CD4-positive, alpha-beta T cell (primary cell): ENCODE data around the gene ZNF609. TPM values are rescaled to one million over a fixed set of nuclear protein-coding genes. Genes with fewer than 3 reads are reported as not detected.
A peak's percentile ranks its signal among the peaks of the same experiment; 100 is the strongest.

ENCODE experiments used
- ATAC-seq: fragments of 200-7000 bp; cut with Tn5 transposase; one replicate; pipeline ENCODE4 v1.10.0; 2022; ENCODE audit warnings: mild to moderate bottlenecking; ENCODE audit not compliant: poor library complexity
- CTCF ChIA-PET: fragments of 350-600 bp; sonication (Branson Sonifier 250); formaldehyde crosslinking; loops from one replicate; lab custom pipeline; 2021; ENCODE audit warnings: antibody characterized with exemption, inconsistent platforms; lab: Charles Lee
- POLR2A ChIA-PET: fragments of 350-600 bp; sonication (Branson Sonifier 250); formaldehyde crosslinking; loops from one replicate; lab custom pipeline; 2021; ENCODE audit warnings: antibody characterized with exemption, inconsistent platforms; lab: Charles Lee
- DNase-seq, 14 experiments: peaks; one replicate each; pipeline ENCODE4 v3.0.0-alpha.2; 2013 to 2020; ENCODE audit warnings: mixed read lengths in 2 of 14
- H3K27ac ChIP-seq, 2 donors: one replicate each; pipeline versions ENCODE4 v1.5.1 to v1.7.0; 2013; ENCODE audit warnings: low read length in 2 of 2, low read depth in 1 of 2, mild to moderate bottlenecking in 1 of 2
- H3K27me3 ChIP-seq, 2 experiments: 1 replicate in 1 of 2; 2 replicates in 1 of 2; pipeline versions ENCODE4 v1.6.1 to v1.7.0; 2013; ENCODE audit warnings: low read length in 2 of 2, control low read depth in 1 of 2, mild to moderate bottlenecking in 1 of 2, moderate library complexity in 1 of 2; ENCODE audit not compliant: insufficient read depth in 2 of 2, control insufficient read depth in 1 of 2
- H3K36me3 ChIP-seq: one replicate; pipeline ENCODE4 v1.6.1; 2013; ENCODE audit warnings: low read length, control low read depth; ENCODE audit not compliant: insufficient read depth
- H3K4me1 ChIP-seq: one replicate; pipeline ENCODE4 v1.6.1; 2013; ENCODE audit warnings: low read length, control low read depth; ENCODE audit not compliant: insufficient read depth
- H3K4me3 ChIP-seq: one replicate; pipeline ENCODE4 v1.5.1; 2013; ENCODE audit warnings: mild to moderate bottlenecking, low read length, moderate library complexity
- H3K9me3 ChIP-seq, 2 experiments: 1 replicate in 1 of 2; 2 replicates in 1 of 2; pipeline versions ENCODE4 v1.6.1 to v1.7.0; 2013; ENCODE audit warnings: low read length in 2 of 2, mild to moderate bottlenecking in 2 of 2, control low read depth in 1 of 2, moderate library complexity in 1 of 2; ENCODE audit not compliant: control insufficient read depth in 1 of 2, insufficient read depth in 1 of 2
- H3K27ac Mint-ChIP-seq: one replicate; pipeline ENCODE4 v1.8.0; 2020; ENCODE audit warnings: mixed read lengths
- H3K27me3 Mint-ChIP-seq: one replicate; pipeline ENCODE4 v1.8.0; 2021; ENCODE audit warnings: mixed read lengths
- H3K36me3 Mint-ChIP-seq: one replicate; pipeline ENCODE4 v1.8.0; 2021; ENCODE audit warnings: low read depth, mixed read lengths
- H3K4me1 Mint-ChIP-seq: one replicate; pipeline ENCODE4 v1.8.0; 2021; ENCODE audit warnings: low read depth, mixed read lengths
- H3K4me3 Mint-ChIP-seq: one replicate; pipeline ENCODE4 v1.8.0; 2020; ENCODE audit warnings: mild to moderate bottlenecking, mixed read lengths
- H3K9me3 Mint-ChIP-seq: one replicate; pipeline ENCODE4 v1.8.0; 2020; ENCODE audit warnings: mixed read lengths
- intact Hi-C, 2 experiments: fragments of 100-400 bp; cut with DNase I in 1 of 2; cut with micrococcal nuclease in 1 of 2; formaldehyde crosslinking; loops; one replicate each; pipeline versions ENCODE4 v1.15.1 to v1.9.0; 2023 to 2025; cut with DNase I, micrococcal nuclease
- total RNA-seq, 174 experiments: library from RNA in 2 of 174; stranded (reverse) in 2 of 174; gene quantifications; one replicate each; pipeline ENCODE4 v1.2.3 and lab custom pipeline; 2021 to 2026
- TF ChIP-seq, protein P1 (sequence below): fragments of 200-600 bp; IDR thresholded peaks from one replicate; pipeline ENCODE4 v1.8.0; 2022; ENCODE audit warnings: antibody characterized with exemption, mild to moderate bottlenecking

ZNF609 gene
- total RNA-seq, 2 experiments from 2014 or later: 62.4 to 65.3 TPM

DNA sequence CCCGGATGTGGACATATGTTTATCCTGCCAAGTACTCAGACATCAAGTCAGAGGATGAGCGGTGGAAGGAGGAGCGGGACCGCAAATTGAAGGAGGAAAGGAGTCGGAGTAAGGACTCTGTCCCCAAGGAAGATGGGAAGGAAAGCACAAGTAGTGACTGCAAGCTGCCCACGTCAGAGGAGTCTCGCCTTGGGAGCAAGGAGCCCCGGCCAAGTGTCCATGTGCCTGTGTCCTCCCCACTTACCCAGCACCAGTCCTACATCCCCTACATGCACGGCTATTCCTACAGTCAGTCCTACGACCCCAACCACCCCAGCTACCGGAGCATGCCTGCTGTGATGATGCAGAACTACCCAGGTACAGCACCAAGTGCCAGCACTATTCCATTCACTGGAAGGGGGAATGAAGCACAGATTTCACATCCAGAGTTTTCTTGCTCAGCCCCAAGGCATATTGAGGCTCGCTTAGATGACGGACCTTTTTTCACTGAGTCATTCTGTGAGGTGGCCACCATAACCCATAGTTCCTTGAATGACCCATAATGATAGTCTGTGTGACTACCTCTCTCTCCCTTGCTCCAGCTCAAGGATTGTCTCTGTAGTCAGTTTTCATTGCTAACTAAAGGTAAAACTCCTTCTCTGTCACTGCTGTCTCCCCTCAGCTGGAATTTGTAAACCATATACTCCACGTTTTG lies 217.9 kb downstream of the ZNF609 start:
- H3K27ac Mint-ChIP-seq: peak overlapping the region; percentile 2
- POLR2A ChIA-PET: no interaction called here
- DNase-seq: no peak

GRCh38 chr15:64680097-64680496 lies 219.7 kb downstream of the ZNF609 start:
- Mint-ChIP-seq H3K27me3 (no peaks in the 10 kb centered on the region), H3K4me1 (no peaks in the 10 kb centered on the region), H3K4me3 (no peak overlapping the region), H3K9me3 (no peaks in the 10 kb centered on the region), H3K27ac (peak overlapping the region; percentile 65), H3K36me3 (peaks cover 95% of the 10 kb centered on the region)
- DNase-seq (no peak), ATAC-seq (no peak)
- Histone ChIP-seq H3K9me3 (no peaks in the 10 kb centered on the region), H3K27me3 (no peaks in the 10 kb centered on the region), H3K36me3 (peaks cover 79% of the 10 kb centered on the region), H3K4me3 (no peak overlapping the region), H3K4me1 (no peaks in the 10 kb centered on the region), H3K27ac (no peak overlapping the region)
- ChIA-PET POLR2A (interaction anchor here (1.1 kb wide), 1 partner anchor 256 kb away, joined by 4 read pairs; no protein-coding TSS in a partner anchor), CTCF (interaction anchor here (1.2 to 1.6 kb wide), 2 partner anchors 51 to 253 kb away, joined by 3 to 4 read pairs; no protein-coding TSS in a partner anchor)
- TF ChIP-seq, protein P1, sequence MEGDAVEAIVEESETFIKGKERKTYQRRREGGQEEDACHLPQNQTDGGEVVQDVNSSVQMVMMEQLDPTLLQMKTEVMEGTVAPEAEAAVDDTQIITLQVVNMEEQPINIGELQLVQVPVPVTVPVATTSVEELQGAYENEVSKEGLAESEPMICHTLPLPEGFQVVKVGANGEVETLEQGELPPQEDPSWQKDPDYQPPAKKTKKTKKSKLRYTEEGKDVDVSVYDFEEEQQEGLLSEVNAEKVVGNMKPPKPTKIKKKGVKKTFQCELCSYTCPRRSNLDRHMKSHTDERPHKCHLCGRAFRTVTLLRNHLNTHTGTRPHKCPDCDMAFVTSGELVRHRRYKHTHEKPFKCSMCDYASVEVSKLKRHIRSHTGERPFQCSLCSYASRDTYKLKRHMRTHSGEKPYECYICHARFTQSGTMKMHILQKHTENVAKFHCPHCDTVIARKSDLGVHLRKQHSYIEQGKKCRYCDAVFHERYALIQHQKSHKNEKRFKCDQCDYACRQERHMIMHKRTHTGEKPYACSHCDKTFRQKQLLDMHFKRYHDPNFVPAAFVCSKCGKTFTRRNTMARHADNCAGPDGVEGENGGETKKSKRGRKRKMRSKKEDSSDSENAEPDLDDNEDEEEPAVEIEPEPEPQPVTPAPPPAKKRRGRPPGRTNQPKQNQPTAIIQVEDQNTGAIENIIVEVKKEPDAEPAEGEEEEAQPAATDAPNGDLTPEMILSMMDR: no peak
- intact Hi-C loops: no loop called here

More for the DNA sequence above, 217.9 kb downstream of the ZNF609 start:
- H3K27me3 Mint-ChIP-seq: no peaks in the 10 kb centered on the region
- CTCF ChIA-PET: interaction anchor here (0.6 to 1.3 kb wide), 2 partner anchors 68 to 201 kb away, joined by 3 read pairs; no protein-coding TSS in a partner anchor
- ATAC-seq: no peak
- no peaks in the 10 kb centered on the region for H3K4me1 Mint-ChIP-seq
- no peak overlapping the region for H3K27ac ChIP-seq
- peaks cover 95% of the 10 kb centered on the region for H3K36me3 Mint-ChIP-seq
- no peak overlapping the region for H3K4me3 ChIP-seq
- TF ChIP-seq, protein P1: no peak
- H3K9me3 Mint-ChIP-seq: no peaks in the 10 kb centered on the region
- H3K27me3 ChIP-seq: no peaks in the 10 kb centered on the region
- intact Hi-C loops: no loop called here
- no peak overlapping the region for H3K4me3 Mint-ChIP-seq
- no peaks in the 10 kb centered on the region for H3K4me1 ChIP-seq
- no peaks in the 10 kb centered on the region for H3K9me3 ChIP-seq
- H3K36me3 ChIP-seq: peaks cover 78% of the 10 kb centered on the region

GRCh38 chr15:64681424-64682024 lies 221.1 kb downstream of the ZNF609 start:
- H3K9me3 Mint-ChIP-seq: no peaks in the 10 kb centered on the region
- POLR2A ChIA-PET: interaction anchor here (0.6 to 1.1 kb wide), 2 partner anchors 254 to 344 kb away, joined by 3 to 4 read pairs; no protein-coding TSS in a partner anchor
- DNase-seq (peak in 3 of 14 experiments; percentile 23 to 43 (median 34)), ATAC-seq (no peak)
- intact Hi-C loops: no loop called here
- no peak overlapping the region for H3K27ac ChIP-seq
- CTCF ChIA-PET: interaction anchor here (0.6 to 1.9 kb wide), 2 partner anchors 47 to 334 kb away, joined by 3 to 4 read pairs; no protein-coding TSS in a partner anchor
- no peaks in the 10 kb centered on the region for H3K27me3 ChIP-seq
- no peaks in the 10 kb centered on the region for H3K9me3 ChIP-seq
- peaks cover 71% of the 10 kb centered on the region for H3K36me3 ChIP-seq
- no peak overlapping the region for H3K4me3 Mint-ChIP-seq
- H3K36me3 Mint-ChIP-seq: peaks cover 96% of the 10 kb centered on the region
- no peaks in the 10 kb centered on the region for H3K27me3 Mint-ChIP-seq
- TF ChIP-seq, protein P1: peak; percentile 31
- H3K4me1 Mint-ChIP-seq: peaks cover 5% of the 10 kb centered on the region
- H3K4me1 ChIP-seq: no peaks in the 10 kb centered on the region
- H3K4me3 ChIP-seq: no peak overlapping the region
- peak overlapping the region; percentile 28 for H3K27ac Mint-ChIP-seq
